ENCODE measurements around the gene SH3TC1.

Gene SH3TC1

DNA sequence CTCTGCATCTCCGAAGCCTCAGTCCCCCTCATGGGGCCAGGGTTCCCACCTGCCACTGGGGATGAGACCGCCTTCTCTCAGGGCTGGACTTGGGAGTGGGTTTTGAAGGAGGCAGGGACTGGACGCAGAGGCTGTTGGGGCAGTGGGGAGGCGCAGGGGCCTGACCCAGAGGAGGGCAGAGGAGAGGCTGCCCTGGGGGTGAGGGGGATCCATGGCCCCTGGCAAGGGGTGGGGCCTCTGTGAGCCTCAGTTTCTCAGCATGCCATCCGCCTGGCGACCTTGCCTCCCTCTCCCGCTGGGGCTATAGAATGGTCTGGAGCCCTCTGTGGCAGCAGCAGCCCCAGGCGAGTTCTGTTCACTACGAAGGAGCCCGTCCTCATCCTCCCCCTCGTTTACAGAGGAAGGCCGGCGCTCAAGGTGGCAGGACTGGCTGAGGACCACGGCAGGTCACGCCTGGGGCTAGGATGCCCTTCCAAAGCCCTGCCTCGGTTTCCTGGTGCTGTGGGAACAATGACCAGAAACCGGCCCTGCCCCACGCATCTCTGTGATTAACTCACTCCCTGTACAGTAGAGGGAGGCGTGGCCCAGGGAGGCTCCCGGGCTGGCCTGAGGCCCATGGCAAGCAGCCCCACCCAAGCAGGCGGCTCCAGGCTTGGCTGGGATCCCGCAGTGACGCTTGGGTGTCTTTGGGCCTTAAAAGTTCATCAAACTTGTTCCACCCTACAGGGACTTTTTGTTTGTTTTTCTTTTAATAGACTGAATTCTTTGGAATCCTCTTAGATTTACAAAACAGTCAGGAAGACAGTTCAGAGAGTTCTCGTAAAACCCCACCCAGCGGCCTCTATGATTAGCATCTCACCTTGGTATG lies 16.0 kb upstream of the SH3TC1 start:
- H3K4me3 Mint-ChIP-seq: no peak overlapping the region
- DNase-seq (ENCODE audit: low spot score in 2 of 2): no peak

DNA sequence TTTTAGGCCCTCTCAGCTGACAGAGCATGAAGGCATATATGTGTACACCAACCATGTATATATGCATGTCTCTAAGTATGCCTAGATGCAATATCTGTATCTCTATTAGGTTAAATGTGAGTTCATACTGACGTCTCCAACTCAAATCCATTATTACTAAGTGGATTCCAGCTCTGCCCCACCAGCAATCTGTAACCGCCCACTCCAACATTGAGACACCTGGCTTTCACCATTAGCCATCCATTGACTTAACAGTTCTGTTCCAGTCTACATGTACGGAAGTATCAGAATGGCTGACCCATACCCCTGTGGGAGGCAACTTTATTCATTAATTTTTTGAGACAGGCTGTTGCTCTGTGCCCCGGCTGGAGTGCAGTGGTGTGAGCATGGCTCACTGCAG lies 15.0 kb upstream of the SH3TC1 start:
- DNase-seq (ENCODE audit: low spot score in 2 of 2): no peak
- ATAC-seq: no peak
- no peaks in the 10 kb centered on the region for H3K36me3 Mint-ChIP-seq
- H3K27ac Mint-ChIP-seq: no peak overlapping the region
- no peaks in the 10 kb centered on the region for H3K4me1 Mint-ChIP-seq
- no peaks in the 10 kb centered on the region for H3K9me3 Mint-ChIP-seq
- H3K4me3 Mint-ChIP-seq: no peak overlapping the region

More for the DNA sequence above, 16.0 kb upstream of the SH3TC1 start:
- H3K4me1 Mint-ChIP-seq: no peaks in the 10 kb centered on the region
- no peak for ATAC-seq
- no peaks in the 10 kb centered on the region for H3K36me3 Mint-ChIP-seq
- H3K9me3 Mint-ChIP-seq: no peaks in the 10 kb centered on the region
- no peak overlapping the region for H3K27ac Mint-ChIP-seq

DNA sequence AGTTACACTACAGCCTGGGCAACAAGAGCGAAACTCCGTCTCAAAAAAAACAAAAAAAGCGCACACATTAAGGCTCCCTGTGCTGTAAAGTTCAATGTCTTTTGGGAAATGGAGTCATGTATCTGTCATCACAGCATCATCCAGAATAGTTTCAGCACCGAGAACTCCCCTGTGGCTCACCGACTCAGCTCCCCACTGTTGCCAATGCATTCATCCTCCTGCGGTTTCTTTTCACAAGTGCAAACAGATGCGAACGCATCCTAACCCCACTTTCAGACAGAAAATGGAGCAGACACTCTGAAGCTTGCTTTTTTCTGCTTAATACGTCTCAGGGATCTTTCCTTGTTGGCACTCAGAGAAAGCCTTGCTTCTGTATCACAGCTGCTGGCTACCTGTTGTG lies 13.8 kb upstream of the SH3TC1 start:
- peaks cover 5% of the 10 kb centered on the region for H3K36me3 Mint-ChIP-seq
- no peaks in the 10 kb centered on the region for H3K9me3 Mint-ChIP-seq
- H3K27ac Mint-ChIP-seq: no peak overlapping the region
- peak; percentile 57 for ATAC-seq
- H3K4me3 Mint-ChIP-seq: no peak overlapping the region
- DNase-seq (ENCODE audit: low spot score in 2 of 2): no peak
- H3K4me1 Mint-ChIP-seq: no peaks in the 10 kb centered on the region

DNA sequence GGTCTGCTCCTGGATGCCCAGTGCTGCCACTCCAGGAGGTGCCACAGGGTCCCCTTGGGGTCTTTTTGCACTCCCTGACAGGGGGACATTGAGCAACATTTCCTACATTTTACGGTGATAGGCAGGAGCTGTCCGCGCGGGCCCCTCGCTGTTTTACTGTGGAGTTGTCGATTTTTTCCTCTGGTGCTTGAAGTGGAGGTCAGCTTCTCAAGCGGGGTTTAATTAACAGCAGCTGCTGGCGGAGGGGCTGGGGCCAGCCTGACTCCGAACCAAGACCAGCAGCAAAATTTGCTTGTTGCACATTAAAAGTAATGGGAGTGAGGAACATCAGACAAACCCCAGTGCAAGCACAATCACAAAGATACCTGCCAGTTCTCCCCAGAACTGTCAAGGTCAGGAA lies 13.2 kb upstream of the SH3TC1 start:
- Mint-ChIP-seq H3K4me1 (no peaks in the 10 kb centered on the region), H3K9me3 (no peaks in the 10 kb centered on the region), H3K4me3 (no peak overlapping the region), H3K36me3 (peaks cover 5% of the 10 kb centered on the region), H3K27ac (no peak overlapping the region)
- no peak for DNase-seq (ENCODE audit: low spot score in 2 of 2)
- ATAC-seq: no peak

DNA sequence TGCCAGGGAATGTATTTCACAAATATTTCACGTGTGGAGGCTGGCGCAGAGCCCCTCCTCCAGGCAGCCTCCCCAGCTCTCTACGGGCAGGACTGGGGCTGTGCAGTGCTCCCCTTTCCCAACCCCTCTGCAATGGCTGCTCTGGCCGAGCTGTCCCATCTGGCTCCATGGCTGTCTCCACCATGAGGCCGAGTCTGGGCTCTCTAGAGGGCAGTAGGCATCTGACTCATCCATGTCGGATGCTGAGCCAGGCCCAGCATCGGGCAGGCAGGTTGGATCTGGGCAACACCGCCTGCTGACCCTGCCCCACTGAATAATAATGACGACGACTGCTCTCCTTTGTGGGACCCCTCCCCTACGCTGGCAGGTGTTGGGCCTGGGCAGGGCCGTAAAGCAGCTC lies 11.0 kb upstream of the SH3TC1 start:
- ATAC-seq: no peak
- no peaks in the 10 kb centered on the region for H3K9me3 Mint-ChIP-seq
- H3K4me3 Mint-ChIP-seq: no peak overlapping the region
- peaks cover 4% of the 10 kb centered on the region for H3K4me1 Mint-ChIP-seq
- no peak overlapping the region for H3K27ac Mint-ChIP-seq
- no peak for DNase-seq (ENCODE audit: low spot score in 2 of 2)
- peaks cover 5% of the 10 kb centered on the region for H3K36me3 Mint-ChIP-seq

DNA sequence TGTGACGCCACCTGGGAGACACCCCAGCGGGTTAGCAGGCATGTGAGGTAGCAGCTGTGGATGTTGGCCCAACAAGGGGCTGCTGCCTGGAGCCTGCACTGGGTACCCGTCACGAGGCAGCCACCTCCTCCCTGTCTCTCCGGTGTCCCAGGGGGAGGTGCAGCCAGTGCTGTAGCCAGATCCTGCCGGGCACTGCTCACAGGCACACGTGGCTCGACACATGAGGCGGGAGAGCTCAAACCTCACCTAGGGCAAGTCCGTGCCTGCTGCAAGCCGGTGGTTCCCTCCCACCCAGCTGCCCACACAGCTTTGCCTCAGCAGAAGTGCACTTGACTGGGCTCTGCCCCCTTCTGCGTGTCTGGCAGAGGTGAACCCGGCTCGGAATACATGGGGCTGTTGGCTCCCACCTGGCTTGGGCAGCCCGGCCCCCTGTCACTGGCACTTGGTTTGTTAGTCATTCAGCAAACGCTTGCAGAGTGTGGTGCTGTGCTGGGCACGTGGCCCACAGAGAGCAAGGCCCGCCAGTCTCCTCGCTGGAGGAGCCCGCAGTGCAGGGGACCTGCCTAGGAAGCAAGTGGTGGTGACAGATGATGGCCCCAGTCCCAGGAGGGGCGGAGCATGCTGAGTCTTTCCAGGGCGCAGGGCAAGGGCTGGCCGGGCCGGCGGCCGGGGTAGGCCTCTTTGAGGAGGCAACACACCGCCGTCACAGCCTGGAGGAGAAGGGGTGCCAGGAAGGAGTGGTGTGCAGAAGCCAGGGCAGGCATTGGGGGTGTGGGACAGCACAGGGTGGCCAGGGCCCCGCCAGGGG lies 10.1 kb upstream of the SH3TC1 start:
- Mint-ChIP-seq H3K9me3 (no peaks in the 10 kb centered on the region), H3K27ac (no peak overlapping the region), H3K36me3 (peaks cover 5% of the 10 kb centered on the region), H3K4me1 (peaks cover 11% of the 10 kb centered on the region), H3K4me3 (no peak overlapping the region)
- peak; percentile 11 for ATAC-seq
- DNase-seq (ENCODE audit: low spot score in 2 of 2): no peak

DNA sequence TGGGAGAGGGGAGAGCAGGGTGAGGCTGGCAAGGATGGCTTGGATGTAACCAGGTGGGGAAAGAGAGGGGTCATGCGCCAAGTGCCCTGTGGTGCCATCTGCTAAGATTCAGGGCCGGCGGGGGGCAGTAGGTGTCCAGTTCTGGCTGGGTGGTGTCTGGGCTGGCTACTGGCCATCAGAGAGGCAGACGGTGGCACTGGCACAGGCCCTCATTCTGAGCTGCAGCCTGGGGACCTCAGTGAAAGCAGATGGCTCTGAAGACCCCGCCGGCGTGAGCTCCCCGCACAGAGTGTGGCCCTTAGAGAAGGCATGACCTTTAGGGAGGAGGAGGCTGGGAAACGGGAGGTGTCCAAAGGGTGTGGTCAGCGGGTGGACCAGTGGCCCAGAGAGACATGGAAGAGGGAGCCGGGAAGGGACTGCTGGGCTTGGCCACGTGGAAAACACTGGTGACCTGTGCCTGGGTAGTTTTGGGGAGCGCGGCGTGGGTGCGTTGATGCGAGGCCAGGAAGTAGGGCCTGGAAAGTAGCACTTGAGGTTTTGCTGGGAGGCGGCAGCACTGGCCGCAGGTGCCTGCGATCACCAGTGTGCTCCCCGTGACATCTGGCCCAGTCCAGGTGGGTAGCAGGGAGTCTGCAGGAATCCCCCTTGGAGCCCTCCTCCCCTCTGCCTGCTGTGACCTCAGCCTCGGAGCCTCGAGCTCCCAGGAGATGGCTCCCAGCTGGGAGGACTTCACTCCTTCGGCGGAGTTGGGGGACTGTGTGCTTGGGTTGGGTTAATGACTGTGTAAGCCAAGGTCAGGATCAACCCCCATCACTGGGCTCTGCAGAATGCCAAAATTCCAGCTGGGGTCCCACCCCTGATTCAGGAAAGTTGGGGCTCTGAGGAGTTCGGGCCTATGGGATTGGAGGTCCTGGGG lies 9.3 kb upstream of the SH3TC1 start:
- no peak for ATAC-seq
- H3K4me3 Mint-ChIP-seq: no peak overlapping the region

DNA sequence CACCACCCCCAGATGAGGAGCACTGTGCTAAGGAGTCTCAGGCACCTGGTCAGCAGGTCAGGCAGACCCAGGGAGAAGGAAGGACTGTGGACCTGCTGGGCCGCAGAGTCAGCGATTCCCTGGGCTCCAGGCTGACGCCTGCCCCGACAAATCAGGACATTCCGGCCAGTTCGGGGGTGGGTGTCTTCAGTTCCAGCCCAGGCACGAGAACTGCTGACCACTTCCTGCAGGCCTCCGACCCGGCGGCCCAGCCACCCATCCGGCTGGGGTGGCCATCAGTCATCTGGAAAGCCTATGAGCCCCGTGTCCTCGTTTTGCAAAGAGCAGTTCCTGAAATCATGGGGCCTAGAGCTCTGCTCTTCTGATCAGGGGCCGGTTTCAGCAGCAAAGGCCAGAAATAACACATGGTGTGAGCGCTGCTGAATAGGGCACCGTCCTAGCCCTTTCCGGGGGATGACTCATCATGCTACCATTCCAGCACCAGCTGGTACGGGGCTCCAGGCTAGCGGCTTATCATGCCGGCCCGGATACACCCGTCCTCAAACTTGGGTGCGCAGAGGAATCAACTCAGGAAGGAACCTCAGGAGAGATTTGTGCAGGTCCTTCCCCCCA lies 7.8 kb upstream of the SH3TC1 start:
- Mint-ChIP-seq H3K27ac (no peak overlapping the region), H3K36me3 (peaks cover 5% of the 10 kb centered on the region), H3K4me3 (no peak overlapping the region), H3K4me1 (peaks cover 11% of the 10 kb centered on the region), H3K9me3 (no peaks in the 10 kb centered on the region)
- ATAC-seq (no peak), DNase-seq (ENCODE audit: low spot score in 2 of 2) (no peak)

More for the DNA sequence above, 9.3 kb upstream of the SH3TC1 start:
- no peak for DNase-seq (ENCODE audit: low spot score in 2 of 2)
- Mint-ChIP-seq H3K4me1 (peaks cover 11% of the 10 kb centered on the region), H3K36me3 (peaks cover 5% of the 10 kb centered on the region), H3K9me3 (no peaks in the 10 kb centered on the region), H3K27ac (no peak overlapping the region)

DNA sequence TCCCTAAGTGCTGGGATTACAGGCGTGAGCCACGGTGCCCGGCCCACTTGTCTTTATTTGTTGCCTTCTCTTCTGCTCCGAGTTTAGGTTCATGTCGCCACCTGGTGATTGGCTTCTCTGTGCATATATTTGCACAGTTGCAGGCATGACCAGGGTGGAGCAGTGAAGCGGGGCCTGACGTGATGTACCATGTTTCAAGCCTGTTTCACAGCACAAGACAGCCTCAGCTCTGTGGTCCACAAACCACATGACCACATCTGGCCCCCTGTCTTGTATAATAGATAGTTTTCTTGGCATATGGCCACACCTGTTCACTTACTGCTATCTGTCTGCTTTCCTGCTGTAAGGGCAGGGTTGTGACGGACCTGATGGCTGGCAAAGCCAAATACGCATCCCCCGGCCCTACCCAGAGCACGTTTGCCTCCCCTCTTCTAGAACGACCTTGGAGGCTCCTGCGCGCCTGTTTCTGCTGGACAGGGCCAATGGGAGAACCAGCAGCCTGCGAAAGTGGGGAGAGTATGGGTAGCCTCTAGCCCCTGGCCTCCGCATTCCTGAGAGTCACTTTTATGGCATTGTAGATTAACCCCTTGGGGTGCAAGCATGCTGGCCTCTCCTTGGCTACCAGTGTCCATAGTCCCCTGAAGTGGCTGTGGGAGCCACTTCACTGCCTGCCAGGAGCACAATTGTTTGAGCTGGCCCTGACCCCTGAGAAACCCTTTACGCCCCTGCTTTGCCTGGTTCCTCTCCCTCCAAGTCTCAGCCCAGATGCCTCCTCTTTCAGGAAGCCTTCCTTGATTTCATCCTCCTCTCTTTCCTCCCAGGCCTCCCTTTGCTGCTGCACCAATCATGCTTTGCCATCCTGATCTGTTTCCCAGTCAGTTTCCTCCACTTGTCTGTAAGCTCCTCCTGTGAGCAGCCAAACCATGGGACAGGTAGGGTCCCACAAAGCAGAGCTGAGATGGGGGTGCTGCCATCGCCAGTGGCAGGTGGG lies 6.0 kb upstream of the SH3TC1 start:
- ATAC-seq (peak; percentile 61), DNase-seq (ENCODE audit: low spot score in 2 of 2) (no peak)
- Mint-ChIP-seq H3K9me3 (no peaks in the 10 kb centered on the region), H3K4me1 (peaks cover 12% of the 10 kb centered on the region), H3K36me3 (peaks cover 5% of the 10 kb centered on the region), H3K4me3 (no peak overlapping the region), H3K27ac (no peak overlapping the region)

DNA sequence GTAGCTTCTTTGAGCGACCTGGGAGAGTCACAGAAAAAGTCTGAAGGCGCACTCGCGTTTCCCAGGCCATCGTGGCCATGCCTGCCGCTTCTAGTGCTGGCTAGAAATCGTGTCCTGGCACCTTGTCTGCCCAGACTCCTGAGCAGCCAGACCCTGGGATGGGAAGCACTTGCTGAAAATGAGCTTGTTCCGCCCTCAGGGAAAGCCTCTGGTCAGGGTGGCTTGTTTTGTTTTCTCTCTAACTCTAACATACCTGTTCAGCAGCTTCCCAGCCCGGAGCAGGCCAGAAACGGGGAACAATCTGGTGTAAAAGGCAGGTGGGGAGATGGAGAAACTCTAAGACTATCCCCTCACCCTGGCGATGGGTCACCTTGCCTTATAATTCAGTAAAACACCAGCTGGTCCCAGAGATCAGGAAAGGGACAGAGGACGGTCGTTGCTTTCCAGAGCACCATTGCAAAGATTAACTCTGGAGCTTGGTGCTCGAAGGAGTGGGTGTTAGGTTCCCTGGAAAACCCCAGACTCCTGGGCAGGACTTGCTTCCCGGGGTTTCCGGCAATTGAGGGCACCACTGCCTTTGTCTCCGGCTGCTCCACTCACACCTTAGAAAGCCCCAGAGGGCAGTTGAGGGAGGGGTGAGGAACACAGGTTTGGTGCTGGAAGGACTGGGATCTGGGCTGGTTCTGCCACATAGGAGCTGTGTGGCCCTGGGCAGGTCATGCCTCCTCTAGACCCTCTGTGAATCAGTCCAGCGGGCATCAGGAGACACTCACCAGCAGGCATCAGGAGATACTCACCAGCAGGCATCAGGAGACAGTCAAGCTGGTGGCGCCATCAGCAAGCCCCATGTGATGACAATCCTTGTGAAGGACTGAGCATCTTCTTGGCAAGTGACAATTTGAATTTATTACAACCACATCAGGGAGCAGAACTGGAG lies 4.5 kb upstream of the SH3TC1 start:
- DNase-seq (ENCODE audit: low spot score in 2 of 2) (no peak), ATAC-seq (no peak)
- H3K36me3 Mint-ChIP-seq: peaks cover 4% of the 10 kb centered on the region
- H3K4me3 Mint-ChIP-seq: no peak overlapping the region
- no peak overlapping the region for H3K27ac Mint-ChIP-seq
- peaks cover 26% of the 10 kb centered on the region for H3K4me1 Mint-ChIP-seq
- no peaks in the 10 kb centered on the region for H3K9me3 Mint-ChIP-seq

DNA sequence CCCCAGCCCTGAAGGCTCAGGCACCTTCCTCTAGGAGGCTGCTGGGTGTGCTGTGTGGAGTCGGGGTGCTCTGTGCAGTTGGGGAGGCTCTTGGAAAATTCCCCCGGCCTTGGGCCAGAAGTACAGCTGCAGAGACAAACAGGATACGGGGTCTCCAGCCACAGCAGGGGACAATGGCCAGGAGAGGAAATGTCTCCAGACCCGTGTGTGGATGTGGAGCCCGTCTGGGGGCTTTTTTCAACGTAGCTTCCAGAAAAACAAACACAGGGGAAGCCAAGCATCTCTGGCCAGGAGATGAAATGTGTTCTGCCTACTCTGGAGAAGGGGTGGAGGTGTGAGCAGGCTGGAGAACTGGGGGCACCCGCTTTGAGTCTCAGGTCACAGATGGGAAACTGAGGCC lies 3.7 kb upstream of the SH3TC1 start:
- DNase-seq (ENCODE audit: low spot score in 2 of 2) (no peak), ATAC-seq (no peak)
- Mint-ChIP-seq H3K9me3 (no peaks in the 10 kb centered on the region), H3K27ac (no peak overlapping the region), H3K4me1 (peaks cover 35% of the 10 kb centered on the region), H3K4me3 (no peak overlapping the region), H3K36me3 (no peaks in the 10 kb centered on the region)

DNA sequence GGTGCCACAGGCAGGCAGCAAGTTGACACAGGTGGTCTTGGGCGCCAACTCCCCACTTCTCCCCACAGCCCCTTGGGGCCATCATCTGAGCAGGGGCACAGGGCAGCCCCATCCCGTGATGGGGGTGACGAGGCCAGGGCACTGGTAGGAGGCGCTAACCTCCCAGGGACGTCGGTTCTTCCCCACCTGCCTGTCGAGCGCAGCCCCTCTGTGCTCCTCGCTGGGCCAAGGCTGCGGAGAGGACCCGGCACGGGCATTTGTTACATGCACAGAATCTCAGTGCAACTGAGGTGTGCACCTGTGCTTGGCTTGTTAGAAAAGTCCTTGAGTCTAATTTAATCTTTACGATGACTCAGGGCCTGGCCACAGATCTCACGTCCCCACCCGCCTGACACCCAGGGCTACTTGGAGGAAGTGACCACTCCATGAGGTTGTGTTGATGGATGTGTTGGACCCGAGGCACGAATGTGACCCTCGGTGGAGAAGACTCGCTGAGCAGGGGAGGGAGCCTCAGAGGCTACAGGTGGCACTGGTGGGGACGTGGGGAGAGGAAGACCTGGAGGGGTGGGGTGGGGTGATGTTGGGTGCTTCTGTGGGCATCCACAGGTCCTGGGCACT lies 3.1 kb upstream of the SH3TC1 start:
- Mint-ChIP-seq H3K27ac (peak overlapping the region; percentile 78), H3K4me3 (no peak overlapping the region), H3K9me3 (no peaks in the 10 kb centered on the region), H3K4me1 (peaks cover 40% of the 10 kb centered on the region), H3K36me3 (no peaks in the 10 kb centered on the region)
- DNase-seq (ENCODE audit: low spot score in 2 of 2): no peak
- no peak for ATAC-seq

DNA sequence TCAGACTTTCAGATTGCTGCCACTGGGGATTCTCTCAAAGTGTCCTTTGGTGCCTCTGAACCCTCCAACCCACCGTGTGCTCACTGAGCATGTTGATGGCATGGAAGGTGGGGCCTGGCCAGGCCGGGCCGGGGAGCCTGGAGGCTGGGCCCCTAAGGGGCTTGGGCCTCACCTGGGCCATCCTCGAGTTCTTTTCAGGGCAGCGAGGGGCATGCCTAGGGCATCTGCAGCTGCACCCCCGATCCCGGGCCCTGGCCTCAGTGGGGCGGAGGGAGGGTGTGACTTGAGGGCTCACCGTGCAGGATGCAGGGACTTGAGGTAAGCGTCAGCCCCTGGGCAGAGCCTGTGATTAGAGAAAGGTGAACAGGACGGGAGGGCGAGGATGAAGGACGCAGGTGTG lies 1.6 kb upstream of the SH3TC1 start:
- Mint-ChIP-seq H3K4me3 (no peak overlapping the region), H3K4me1 (peaks cover 55% of the 10 kb centered on the region), H3K36me3 (no peaks in the 10 kb centered on the region), H3K9me3 (no peaks in the 10 kb centered on the region), H3K27ac (peak overlapping the region; percentile 78)
- DNase-seq (ENCODE audit: low spot score in 2 of 2) (no peak), ATAC-seq (no peak)

All from stimulated activated effector memory CD8-positive, alpha-beta T cell treated with anti-CD3 and anti-CD28 coated beads, Interleukin-12 subunit alpha, Interleukin-12 subunit beta, amount 100 ng/mL, for 72 hours (primary cell).